ENCODE data around the gene ALOX5. TPM values are rescaled to one million over a fixed set of nuclear protein-coding genes. Genes with fewer than 3 reads are reported as not detected.
"Not testable (repeated sequence)": the region's sequence is repeated elsewhere in the genome, so short reads cannot be mapped to it uniquely, and the experiment has no call there.

ALOX5 gene
- total RNA-seq, 4 donors from 2014 or later = 27.8 to 127 (median 39.9) TPM

GRCh38 chr10:45353186-45353585 is 20.8 kb upstream of the ALOX5 start:
- Histone ChIP-seq H3K4me1 (no peaks in the 10 kb centered on the region), H3K36me3 (no peaks in the 10 kb centered on the region), H3K4me3 (no peak overlapping the region), H3K27me3 (no peaks in the 10 kb centered on the region), H3K27ac (no peak overlapping the region), H3K9me3 (peaks cover 0 to 7% (median 0%) of the 10 kb centered on the region in 4 donors)
- 61 to 74% methylated on average over 1 of the region's 1 CpG for WGBS, 2 donors
- DNase-seq (ENCODE audit: low spot score in 2 of 2) = no peak
- TF ChIP-seq POLR2A (IDR thresholded peaks at IDR 0.05) (no peak), EP300 (IDR thresholded peaks at IDR 0.05) (no peak), CTCF (IDR thresholded peaks at IDR 0.05) (no peak)

GRCh38 chr10:45354261-45354660 is 19.8 kb upstream of the ALOX5 start:
- Histone ChIP-seq H3K27ac (no peak overlapping the region), H3K4me1 (no peaks in the 10 kb centered on the region), H3K4me3 (no peak overlapping the region), H3K9me3 (peaks cover 0 to 1% (median 0%) of the 10 kb centered on the region in 4 donors), H3K36me3 (no peaks in the 10 kb centered on the region), H3K27me3 (no peaks in the 10 kb centered on the region)
- TF ChIP-seq CTCF (IDR thresholded peaks at IDR 0.05) = no peak
- TF ChIP-seq EP300 (IDR thresholded peaks at IDR 0.05) = peak in 1 of 2 donors; percentile 49
- 60 to 88% methylated on average over 3 of the region's 3 CpGs for WGBS, 2 donors
- peak in 1 of 2 donors; percentile 49 for DNase-seq (ENCODE audit: low spot score in 2 of 2)

- H3K4me3 ChIP-seq = no peak overlapping the region
- H3K9me3 ChIP-seq = no peaks in the 10 kb centered on the region
- no peaks in the 10 kb centered on the region for H3K4me1 ChIP-seq
- no peaks in the 10 kb centered on the region for H3K36me3 ChIP-seq
- no peak overlapping the region for H3K27ac ChIP-seq
- TF ChIP-seq CTCF (IDR thresholded peaks at IDR 0.05) = no peak
- TF ChIP-seq EP300 (IDR thresholded peaks at IDR 0.05) = no peak
- TF ChIP-seq POLR2A (IDR thresholded peaks at IDR 0.05) = no peak
- H3K27me3 ChIP-seq = no peaks in the 10 kb centered on the region
- no peak for DNase-seq (ENCODE audit: low spot score in 2 of 2)
- 90 to 91% methylated on average over 4 of the region's 4 CpGs for WGBS, 2 donors
Observed at GRCh38 chr10:45355494-45355893, 18.5 kb upstream of the ALOX5 start.

- DNase-seq (ENCODE audit: low spot score in 2 of 2); H3K27me3 ChIP-seq; H3K36me3 ChIP-seq; H3K4me1 ChIP-seq; H3K4me3 ChIP-seq; H3K27ac ChIP-seq; H3K9me3 ChIP-seq: not testable (repeated sequence)
- whole genome bisulfite sequencing, 2 donors = 59 to 89% methylated on average over 5 to 7 of the region's 7 CpGs
Observed at GRCh38 chr10:45358961-45359360, 15.1 kb upstream of the ALOX5 start.

GRCh38 chr10:45361983-45362799 is 11.8 kb upstream of the ALOX5 start:
- not testable (repeated sequence) for H3K27me3 ChIP-seq; H3K4me3 ChIP-seq; H3K36me3 ChIP-seq; H3K9me3 ChIP-seq; DNase-seq (ENCODE audit: low spot score in 2 of 2); H3K27ac ChIP-seq; H3K4me1 ChIP-seq
- WGBS, 2 donors = 58 to 67% methylated on average over 17 to 18 of the region's 18 CpGs

GRCh38 chr10:45367643-45368042 is 6.4 kb upstream of the ALOX5 start:
- DNase-seq (ENCODE audit: low spot score in 2 of 2); H3K27ac ChIP-seq: not testable (repeated sequence)

More at GRCh38 chr10:45367643-45368042, 6.4 kb upstream of the ALOX5 start:
- H3K4me1 ChIP-seq, H3K4me3 ChIP-seq, H3K36me3 ChIP-seq, H3K9me3 ChIP-seq, H3K27me3 ChIP-seq: not testable (repeated sequence)
- WGBS, 2 donors = 88 to 92% methylated on average over 3 of the region's 3 CpGs
